Keratinocyte (primary cell): Measurements from ENCODE around the gene MYO16.

Source experiments
- EZH2 ChIP-seq: IDR thresholded peaks from one replicate; pipeline ENCODE4 v1.6.1; 2012; ENCODE audit warnings: inconsistent platforms, mild to moderate bottlenecking, low read length, moderate library complexity
- TF ChIP-seq, protein P1 (sequence below), 3 experiments: IDR thresholded peaks in 1 of 3; conservative IDR thresholded peaks in 1 of 3; optimal IDR thresholded peaks in 1 of 3; 2 replicates in 2 of 3; 3 replicates in 1 of 3; pipeline versions ENCODE3 to v1.5.1; 2011; ENCODE audit warnings: low read length in 3 of 3, mild to moderate bottlenecking in 3 of 3, moderate library complexity in 2 of 3, control low read depth in 1 of 3, inconsistent platforms in 1 of 3; ENCODE audit not compliant: insufficient read depth in 2 of 3; ENCODE audit errors: extremely low read depth in 1 of 3

- no peak for TF ChIP-seq EZH2
- TF ChIP-seq, protein P1, sequence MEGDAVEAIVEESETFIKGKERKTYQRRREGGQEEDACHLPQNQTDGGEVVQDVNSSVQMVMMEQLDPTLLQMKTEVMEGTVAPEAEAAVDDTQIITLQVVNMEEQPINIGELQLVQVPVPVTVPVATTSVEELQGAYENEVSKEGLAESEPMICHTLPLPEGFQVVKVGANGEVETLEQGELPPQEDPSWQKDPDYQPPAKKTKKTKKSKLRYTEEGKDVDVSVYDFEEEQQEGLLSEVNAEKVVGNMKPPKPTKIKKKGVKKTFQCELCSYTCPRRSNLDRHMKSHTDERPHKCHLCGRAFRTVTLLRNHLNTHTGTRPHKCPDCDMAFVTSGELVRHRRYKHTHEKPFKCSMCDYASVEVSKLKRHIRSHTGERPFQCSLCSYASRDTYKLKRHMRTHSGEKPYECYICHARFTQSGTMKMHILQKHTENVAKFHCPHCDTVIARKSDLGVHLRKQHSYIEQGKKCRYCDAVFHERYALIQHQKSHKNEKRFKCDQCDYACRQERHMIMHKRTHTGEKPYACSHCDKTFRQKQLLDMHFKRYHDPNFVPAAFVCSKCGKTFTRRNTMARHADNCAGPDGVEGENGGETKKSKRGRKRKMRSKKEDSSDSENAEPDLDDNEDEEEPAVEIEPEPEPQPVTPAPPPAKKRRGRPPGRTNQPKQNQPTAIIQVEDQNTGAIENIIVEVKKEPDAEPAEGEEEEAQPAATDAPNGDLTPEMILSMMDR (optimal IDR thresholded peaks at IDR 0.05 in 1 of 3, IDR thresholded peaks at IDR 0.05 in 1 of 3, conservative IDR thresholded peaks at IDR 0.05 in 1 of 3; ENCODE audit: extremely low read depth in 1 of 3, insufficient read depth in 2 of 3, low read length in 3 of 3), result no peak
These were observed 289.9 kb downstream of the MYO16 start for GRCh38 chr13:108919036-108919907.
